GM12873 (cell line): Measurements from ENCODE around the gene IGSF22.

Experiments
- CTCF ChIP-seq: IDR thresholded peaks from 2 replicates; pipeline ENCODE4 v1.5.1; 2012; ENCODE audit warnings: low read depth, mild to moderate bottlenecking, moderate library complexity, low read length, control low read depth; ENCODE audit not compliant: insufficient read depth; ENCODE audit errors: missing control alignments

Gene IGSF22

GRCh38 chr11:18769802-18770456 is 43.9 kb upstream of the IGSF22 start:
- no peak for TF ChIP-seq CTCF

GRCh38 chr11:18768978-18769377 is 43.0 kb upstream of the IGSF22 start:
- no peak for TF ChIP-seq CTCF

GRCh38 chr11:18768472-18768901 is 42.5 kb upstream of the IGSF22 start:
- TF ChIP-seq CTCF = no peak

- TF ChIP-seq CTCF = no peak
Observed at GRCh38 chr11:18766015-18766414, 40.0 kb upstream of the IGSF22 start.

- no peak for TF ChIP-seq CTCF
Observed at GRCh38 chr11:18765554-18765953, 39.6 kb upstream of the IGSF22 start.

GRCh38 chr11:18761741-18762140 is 35.8 kb upstream of the IGSF22 start:
- TF ChIP-seq CTCF = no peak

- TF ChIP-seq CTCF = no peak
Observed at GRCh38 chr11:18761144-18761543, 35.2 kb upstream of the IGSF22 start.

- TF ChIP-seq CTCF = no peak
Observed at GRCh38 chr11:18757811-18758210, 31.8 kb upstream of the IGSF22 start.
